Measurements from ENCODE around the gene RPL6. TPM values are rescaled to one million over a fixed set of nuclear protein-coding genes. Genes with fewer than 3 reads are reported as not detected.

RPL6 gene
- total RNA-seq (2011; cell fraction: chromatin; rRNA removed; ENCODE audit: low replicate concordance) = 348 and 589 TPM in 2 replicates
- total RNA-seq (2011; cell fraction: nucleolus; rRNA removed) = 314 and 317 TPM in 2 replicates
- total RNA-seq (2011; cell fraction: nucleoplasm; rRNA removed) = 537 and 721 TPM in 2 replicates
- total RNA-seq (2014; rRNA removed) = 1,529 and 1,811 TPM in 2 replicates
- 3,099 and 3,427 TPM in 2 replicates for total RNA-seq (2014; rRNA removed; fragmentation: Illumina TruSeq; extraction: Trizol)
- 2,718 and 2,856 TPM in 2 replicates for total RNA-seq (2015; rRNA removed; fragmentation: Illumina TruSeq; extraction: Trizol)
- total RNA-seq (2021) = 1,959 and 2,095 TPM in 2 replicates
- polyA plus RNA-seq (2011; rRNA removed) = 2,667 and 2,691 TPM in 2 replicates
- polyA plus RNA-seq (2011; cell fraction: cytosol; rRNA removed) = 1,053 and 1,467 TPM in 2 replicates
- polyA plus RNA-seq (2011; cell fraction: nucleus; rRNA removed) = 536 and 802 TPM in 2 replicates
- 2,256 and 2,883 TPM in 2 replicates for polyA plus RNA-seq (2012)
- 2,543 and 3,103 TPM in 2 replicates for polyA plus RNA-seq (2014; fragmentation: Illumina TruSeq; extraction: Trizol)
- 1,000 to 10,000 TPM; 1,519 to 1,617 TPM for polyA plus RNA-seq (2014; fragmentation: Nextera tagmentation; extraction: Ambion mirVana)
- 2,156 and 2,396 TPM in 2 replicates for polyA plus RNA-seq (2014; rRNA removed)
- 731 and 844 TPM in 2 replicates for polyA minus RNA-seq (2011; rRNA and poly(A)+ RNA removed)
- polyA minus RNA-seq (2011; cell fraction: cytosol; rRNA and poly(A)+ RNA removed) = 462 and 473 TPM in 2 replicates
- 140 and 278 TPM in 2 replicates for polyA minus RNA-seq (2011; cell fraction: nucleus; rRNA and poly(A)+ RNA removed)
- Bru-seq, nascent RNA = percentile 100 among the genes with signal in this experiment
- BruChase-seq, experiment 1, labeled RNA remaining after a 2-hour chase = percentile 99 among the genes with signal in this experiment
- percentile 99 among the genes with signal in this experiment for BruChase-seq, experiment 2, labeled RNA remaining after a 6-hour chase
- long read RNA-seq, experiment 1, transcript RPL6-202 (7 exons, 1,074 nt) = minor isoform, 121 of 2,644 reads
- long read RNA-seq, experiment 1, transcript RPL6-201 (7 exons, 947 nt) = major isoform, 1,231 of 2,644 reads
- long read RNA-seq, experiment 1, partial matches to known transcripts = 1,243 of 2,644 reads
- long read RNA-seq, experiment 1, other reads (novel, unspliced or antisense) = 49 of 2,644 reads
- long read RNA-seq, experiment 2, transcript RPL6-202 (7 exons, 1,074 nt) = major isoform, 124 of 2,420 reads
- long read RNA-seq, experiment 2, transcript RPL6-201 (7 exons, 947 nt) = minor isoform, 50 of 2,420 reads
- long read RNA-seq, experiment 2, partial matches to known transcripts = 2,152 of 2,420 reads
- long read RNA-seq, experiment 2, other reads (novel, unspliced or antisense) = 91 of 2,420 reads
- long read RNA-seq, experiment 3, transcript RPL6-201 (7 exons, 947 nt) = major isoform, 1,764 of 3,189 reads
- long read RNA-seq, experiment 3, transcript RPL6-202 (7 exons, 1,074 nt) = minor isoform, 86 of 3,189 reads
- long read RNA-seq, experiment 3, partial matches to known transcripts = 1,262 of 3,189 reads
- long read RNA-seq, experiment 3, other reads (novel, unspliced or antisense) = 75 of 3,189 reads

DNA sequence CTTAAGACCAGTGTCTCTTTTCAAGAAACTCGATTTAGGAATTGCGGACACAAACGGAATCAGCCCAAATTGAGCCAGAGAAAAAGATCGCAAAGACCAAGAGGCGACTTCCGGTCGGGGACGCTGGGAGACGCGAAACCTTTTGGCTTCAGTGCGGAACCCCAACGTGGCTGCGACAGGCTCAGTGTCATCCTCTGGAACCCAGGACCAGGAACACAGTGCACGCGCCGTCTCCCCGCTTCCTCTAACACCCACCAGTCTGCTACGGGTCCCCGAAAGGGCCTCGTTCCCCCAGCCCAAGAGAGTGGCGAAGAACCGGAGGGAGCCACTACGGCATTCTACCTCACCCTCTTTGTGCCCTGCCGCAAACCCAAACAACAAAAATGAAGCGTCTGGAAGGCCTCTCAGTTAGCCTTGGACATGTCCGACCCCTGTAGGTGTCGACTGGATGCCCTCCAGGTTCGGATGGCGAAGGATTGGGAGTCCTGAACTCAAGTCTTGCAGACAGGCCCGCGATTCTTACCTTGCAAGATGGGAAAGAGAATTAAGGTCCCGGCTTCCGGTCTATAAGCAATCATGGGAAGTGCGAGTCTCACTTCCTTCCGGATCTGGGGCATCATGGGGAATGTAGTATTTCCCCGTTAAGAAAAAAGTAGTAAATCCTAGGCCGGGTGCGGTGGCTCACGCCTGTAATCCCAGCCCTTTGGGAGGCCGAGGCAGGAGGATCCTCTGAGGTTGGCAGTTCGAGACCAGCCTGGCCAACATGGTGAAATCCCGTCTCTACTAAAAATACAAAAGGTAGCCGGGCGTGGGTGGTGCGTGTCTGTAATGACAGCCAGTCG lies at the start of gene RPL6:
TSS of gene RPL6 (minus strand) at position 542 of the 842 bp plus-strand sequence. CDS start 949 bp downstream, outside the sequence.
- Histone ChIP-seq H3K27ac (ENCODE audit: extremely low read depth, low read depth, low read length) (peak within 1 kb of the TSS; percentile 96), H3K9me1 (ENCODE audit: control insufficient read depth, insufficient read depth, low read length) (no peaks in the 10 kb centered on the region), H3K4me3 (peak within 1 kb of the TSS; percentile 90), H3K79me2 (ENCODE audit: control insufficient read depth, insufficient read depth, low read length) (peaks cover 36% of the 10 kb centered on the region), H4K20me1 (replicated peaks; ENCODE audit: control insufficient read depth, insufficient read depth, low read length) (peaks cover 29% of the 10 kb centered on the region), H2AFZ (ENCODE audit: low read depth, low read length) (peak within 1 kb of the TSS; percentile 88), H3K9ac (ENCODE audit: insufficient read depth in 1 of 2, low read depth in 2 of 2, low read length in 2 of 2) (peak within 1 kb of the TSS; percentile 90 to 97), H3K36me3 (ENCODE audit: control insufficient read depth, insufficient read depth, low read length) (peaks cover 44% of the 10 kb centered on the region), H3K27me3 (ENCODE audit: control insufficient read depth in 2 of 2, insufficient read depth in 2 of 2, low read length in 2 of 2) (no peaks in the 10 kb centered on the region), H3K9me3 (replicated peaks; ENCODE audit: control insufficient read depth, insufficient read depth, low read depth, low read length) (no peaks in the 10 kb centered on the region), H3K4me2 (ENCODE audit: insufficient read depth, low read length) (peak within 1 kb of the TSS; percentile 99), H3K4me1 (replicated peaks in 1 of 2; ENCODE audit: control insufficient read depth in 2 of 2, insufficient read depth in 2 of 2, low read length in 2 of 2) (peaks cover 7 to 16% of the 10 kb centered on the region in 2 experiments; a peak in 4 of 5 replicates)
- ATAC-seq = peak; percentile 90
- intact Hi-C loops (cut with micrococcal nuclease) = loop anchor here (2.0 to 10.0 kb wide), 2 partner anchors 396 to 564 kb away; partner anchors contain the start of genes ERP29, MAPKAPK5 and TMEM116
- TSS peak; percentile 50 for BruUV-seq (replicated peaks)
- DNase-seq (ENCODE audit: extremely low read depth in 1 of 4, low spot score in 3 of 4) = peak; percentile 78 to 95 (median 84)
- 8% methylated on average over 45 of the region's 46 CpGs for WGBS (ENCODE audit: insufficient coverage, low coverage, missing lambda C conversion rate)
- FAIRE-seq = peak; percentile 90
- in situ Hi-C loops (cut with MboI) = no loop called here
- POLR2A ChIA-PET = no interaction called here
- CTCF ChIA-PET (ENCODE audit: low intra/inter-chr PET ratio) = interaction anchor here (0.7 kb wide), 1 partner anchor 211 kb away, joined by 4 read pairs; no protein-coding TSS in a partner anchor
- TF ChIP-seq SMARCE1 (IDR thresholded peaks at IDR 0.05) (peak; percentile 30; the same call in 1 of the 2 replicates), CXXC5 (CRISPR knock-in tag; IDR thresholded peaks at IDR 0.05) (peak; percentile 47), PHF20 (IDR thresholded peaks at IDR 0.05; ENCODE audit: partially characterized antibody) (peak; percentile 92), HINFP (tag; conservative IDR thresholded peaks at IDR 0.05; ENCODE audit: low read depth) (no peak), ZNF79 (CRISPR knock-in tag; IDR thresholded peaks at IDR 0.05; ENCODE audit: low read depth) (no peak), ZFP91 (CRISPR knock-in tag; IDR thresholded peaks at IDR 0.05) (peak; percentile 53; the same call in 1 of the 2 replicates), ARHGAP35 (IDR thresholded peaks at IDR 0.05; ENCODE audit: partially characterized antibody) (no peak)
- TF ChIP-seq, protein P1, sequence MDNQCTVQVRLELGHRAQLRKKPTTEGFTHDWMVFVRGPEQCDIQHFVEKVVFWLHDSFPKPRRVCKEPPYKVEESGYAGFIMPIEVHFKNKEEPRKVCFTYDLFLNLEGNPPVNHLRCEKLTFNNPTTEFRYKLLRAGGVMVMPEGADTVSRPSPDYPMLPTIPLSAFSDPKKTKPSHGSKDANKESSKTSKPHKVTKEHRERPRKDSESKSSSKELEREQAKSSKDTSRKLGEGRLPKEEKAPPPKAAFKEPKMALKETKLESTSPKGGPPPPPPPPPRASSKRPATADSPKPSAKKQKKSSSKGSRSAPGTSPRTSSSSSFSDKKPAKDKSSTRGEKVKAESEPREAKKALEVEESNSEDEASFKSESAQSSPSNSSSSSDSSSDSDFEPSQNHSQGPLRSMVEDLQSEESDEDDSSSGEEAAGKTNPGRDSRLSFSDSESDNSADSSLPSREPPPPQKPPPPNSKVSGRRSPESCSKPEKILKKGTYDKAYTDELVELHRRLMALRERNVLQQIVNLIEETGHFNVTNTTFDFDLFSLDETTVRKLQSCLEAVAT (IDR thresholded peaks at IDR 0.05) = peak; percentile 36 to 80; a peak in 3 of 4 replicates

All from K562 (cell line).